GM12878 (cell line): ENCODE results near the gene NINL. TPM values are rescaled to one million over a fixed set of nuclear protein-coding genes. Genes with fewer than 3 reads are reported as not detected.

Experiments
- CREB1 ChIP-seq: IDR thresholded peaks from 2 replicates; pipeline ENCODE4 v1.6.1; 2012; ENCODE audit warnings: low read depth, mild to moderate bottlenecking, inconsistent platforms
- CUX1 ChIP-seq: IDR thresholded peaks from 2 replicates; pipeline ENCODE4 v1.6.1; 2012; ENCODE audit warnings: improper control_type of control experiment, low read depth, low read length; ENCODE audit not compliant: insufficient replicate concordance
- DPF2 ChIP-seq: fragments of 450-650 bp; IDR thresholded peaks from 2 replicates; pipeline ENCODE4 v1.6.1; 2017; ENCODE audit warnings: mild to moderate bottlenecking
- GATAD2B ChIP-seq: fragments of 450-650 bp; conservative IDR thresholded peaks from 2 replicates; pipeline ENCODE4 v1.6.1; 2017; ENCODE audit warnings: low read depth, mild to moderate bottlenecking, moderate library complexity
- PKNOX1 ChIP-seq: fragments of 450-650 bp; IDR thresholded peaks from 2 replicates; pipeline ENCODE4 v1.6.1; 2016; ENCODE audit warnings: mild to moderate bottlenecking
- RAD21 ChIP-seq: IDR thresholded peaks from 2 replicates; pipeline ENCODE4 v1.6.1; 2011; ENCODE audit warnings: mild to moderate bottlenecking, low read depth, low read length, moderate library complexity; ENCODE audit not compliant: insufficient read depth
- RELA ChIP-seq: fragments of 450-650 bp; IDR thresholded peaks from 2 replicates; pipeline ENCODE4 v1.8.0; 2014; ENCODE audit warnings: borderline replicate concordance; ENCODE audit not compliant: partially characterized antibody
- polyA plus RNA-seq, 11 experiments: library from polyadenylated mRNA; depleted of rRNA in 4 of 11; unstranded in 6 of 11; stranded (reverse) in 5 of 11; fragments of >200 nt; fragmentation: Nextera tagmentation in 4 of 11; fragmentation: Illumina TruSeq in 1 of 11; extraction: Ambion mirVana in 4 of 11; extraction: Trizol in 1 of 11; gene quantifications; 1 replicate in 1 of 11; 2 replicates in 10 of 11; pipeline versions ENCODE4 v1.2.1 to v1.2.3, GENCODE V29; 2011 to 2016; ENCODE audit warnings: inconsistent platforms in 2 of 11, missing spikeins in 2 of 11, low read depth in 1 of 11
- total RNA-seq, 4 experiments: library from RNA; depleted of rRNA in 3 of 4; stranded (reverse); fragments of >200 nt in 3 of 4; fragmentation: Illumina TruSeq in 1 of 4; extraction: Trizol in 1 of 4; gene quantifications; 2 replicates each; pipeline versions ENCODE4 v1.2.1 to v1.2.3, GENCODE V29; 2013 to 2021
- TF ChIP-seq, protein P1 (sequence below): fragments of 450-650 bp; IDR thresholded peaks from 2 replicates; pipeline ENCODE4 v1.6.1; 2018; ENCODE audit warnings: mild to moderate bottlenecking, low read depth, moderate library complexity; ENCODE audit not compliant: partially characterized antibody

NINL gene
- total and polyA plus RNA-seq, 10 of the 15 experiments (the other 5 are each of a cell fraction or from before 2014, with no cell fraction given) = 0.04 to 0.77 (median 0.23) TPM; not detected in 1

DNA sequence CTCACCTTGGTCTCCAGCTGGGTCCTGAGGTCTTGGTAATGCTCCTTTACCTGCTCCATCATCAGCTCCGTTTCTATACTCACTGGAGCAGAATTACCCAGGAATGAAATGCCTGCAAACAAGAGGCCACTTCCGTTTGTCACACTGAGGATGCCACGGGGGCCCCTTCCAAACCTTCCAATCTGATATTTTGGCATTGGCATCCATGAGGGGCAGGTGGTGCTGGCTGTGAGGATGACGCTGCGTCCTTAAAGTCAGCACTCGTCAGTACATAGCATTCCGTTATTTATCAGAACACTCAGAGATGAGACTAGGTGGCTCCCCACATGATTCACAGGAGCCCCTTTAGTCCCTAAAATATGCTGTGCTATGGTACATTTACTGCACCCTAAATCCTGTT is 105.2 kb downstream of the NINL start (continued):
- TF ChIP-seq CREB1 (no peak), PKNOX1 (no peak), RELA (no peak), GATAD2B (no peak), CUX1 (no peak), DPF2 (no peak), RAD21 (no peak)
- TF ChIP-seq, protein P1, sequence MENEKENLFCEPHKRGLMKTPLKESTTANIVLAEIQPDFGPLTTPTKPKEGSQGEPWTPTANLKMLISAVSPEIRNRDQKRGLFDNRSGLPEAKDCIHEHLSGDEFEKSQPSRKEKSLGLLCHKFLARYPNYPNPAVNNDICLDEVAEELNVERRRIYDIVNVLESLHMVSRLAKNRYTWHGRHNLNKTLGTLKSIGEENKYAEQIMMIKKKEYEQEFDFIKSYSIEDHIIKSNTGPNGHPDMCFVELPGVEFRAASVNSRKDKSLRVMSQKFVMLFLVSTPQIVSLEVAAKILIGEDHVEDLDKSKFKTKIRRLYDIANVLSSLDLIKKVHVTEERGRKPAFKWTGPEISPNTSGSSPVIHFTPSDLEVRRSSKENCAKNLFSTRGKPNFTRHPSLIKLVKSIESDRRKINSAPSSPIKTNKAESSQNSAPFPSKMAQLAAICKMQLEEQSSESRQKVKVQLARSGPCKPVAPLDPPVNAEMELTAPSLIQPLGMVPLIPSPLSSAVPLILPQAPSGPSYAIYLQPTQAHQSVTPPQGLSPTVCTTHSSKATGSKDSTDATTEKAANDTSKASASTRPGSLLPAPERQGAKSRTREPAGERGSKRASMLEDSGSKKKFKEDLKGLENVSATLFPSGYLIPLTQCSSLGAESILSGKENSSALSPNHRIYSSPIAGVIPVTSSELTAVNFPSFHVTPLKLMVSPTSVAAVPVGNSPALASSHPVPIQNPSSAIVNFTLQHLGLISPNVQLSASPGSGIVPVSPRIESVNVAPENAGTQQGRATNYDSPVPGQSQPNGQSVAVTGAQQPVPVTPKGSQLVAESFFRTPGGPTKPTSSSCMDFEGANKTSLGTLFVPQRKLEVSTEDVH = no peak
